A673 (cell line): Measurements from ENCODE around the gene ARV1. TPM values are rescaled to one million over a fixed set of nuclear protein-coding genes. Genes with fewer than 3 reads are reported as not detected.

ENCODE experiments used
- BruUV-seq: library from RNA; stranded (reverse); fragments of 400-500 nt; replicated peaks from 2 replicates; lab custom pipeline; 2021; lab: Mats Ljungman, UMichigan
- CTCF ChIA-PET: fragments of 300-600 bp; sonication (Branson Sonifier 250); formaldehyde crosslinking; loops from one replicate; lab custom pipeline; 2022; ENCODE audit warnings: antibody characterized with exemption; lab: Charles Lee
- POLR2A ChIA-PET: fragments of 300-600 bp; sonication (Branson Sonifier 250); formaldehyde crosslinking; loops from one replicate; lab custom pipeline; 2022; ENCODE audit warnings: antibody characterized with exemption; ENCODE audit not compliant: low non-redundant PET; lab: Charles Lee
- DNase-seq: peaks from one replicate; pipeline ENCODE4 v3.0.0-alpha.2; 2015; ENCODE audit warnings: low spot score
- H3K27ac ChIP-seq: fragments of 200-600 bp; sonication (generic); 2 replicates; pipeline ENCODE4 v1.5.1; 2016; ENCODE audit warnings: mixed run types, low read depth, mild to moderate bottlenecking, mixed read lengths, antibody characterized with exemption, low read length; ENCODE audit not compliant: poor library complexity, severe bottlenecking
- H3K27me3 ChIP-seq: fragments of 200-600 bp; sonication (generic); replicated peaks from 2 replicates; pipeline ENCODE4 v1.6.1; 2017; ENCODE audit warnings: mixed run types, low read depth, mild to moderate bottlenecking, mixed read lengths, antibody characterized with exemption, low read length; ENCODE audit not compliant: insufficient read depth, poor library complexity
- H3K36me3 ChIP-seq: fragments of 200-600 bp; sonication (generic); 2 replicates; pipeline ENCODE4 v1.6.1; 2016; ENCODE audit warnings: mixed run types, mild to moderate bottlenecking, mixed read lengths, antibody characterized with exemption, low read length; ENCODE audit not compliant: insufficient read depth, poor library complexity, severe bottlenecking
- H3K4me1 ChIP-seq: fragments of 200-600 bp; sonication (generic); 2 replicates; pipeline ENCODE4 v1.6.1; 2017; ENCODE audit warnings: mixed run types, mild to moderate bottlenecking, mixed read lengths, antibody characterized with exemption, low read length; ENCODE audit not compliant: insufficient read depth, poor library complexity, severe bottlenecking
- H3K4me3 ChIP-seq: fragments of 200-600 bp; sonication (generic); 2 replicates; pipeline ENCODE4 v1.5.1; 2016; ENCODE audit warnings: low read depth, mixed run types, mild to moderate bottlenecking, mixed read lengths, low read length; ENCODE audit not compliant: poor library complexity, severe bottlenecking
- H3K9me3 ChIP-seq: fragments of 200-600 bp; sonication (generic); 2 replicates; pipeline ENCODE4 v1.6.1; 2016; ENCODE audit warnings: mixed run types, low read depth, mild to moderate bottlenecking, mixed read lengths, antibody characterized with exemption, low read length; ENCODE audit not compliant: poor library complexity, severe bottlenecking
- EZH2 ChIP-seq: fragments of 200-600 bp; sonication (generic); IDR thresholded peaks from 2 replicates; pipeline ENCODE4 v1.6.1; 2017; ENCODE audit warnings: borderline replicate concordance, low read depth, mild to moderate bottlenecking, mixed read lengths, antibody characterized with exemption, low read length; ENCODE audit not compliant: poor library complexity, severe bottlenecking
- intact Hi-C: fragments of 100-400 bp; cut with micrococcal nuclease; formaldehyde crosslinking; loops from one replicate; pipeline ENCODE4 v1.10.0; 2022; ENCODE audit not compliant: unreplicated experiment
- total RNA-seq: library from RNA; stranded (reverse); gene quantifications from 2 replicates; pipeline ENCODE4 v1.2.3, GENCODE V29; 2021
- TF ChIP-seq, protein P1 (sequence below): fragments of 300-800, 200-600 bp; sonication (generic); conservative IDR thresholded peaks from 2 replicates; pipeline ENCODE4 v1.5.1; 2017; ENCODE audit warnings: low read depth, mild to moderate bottlenecking, antibody characterized with exemption, low read length, moderate library complexity, mixed read lengths

ARV1 gene
- total RNA-seq, 1 experiment from 2014 or later: 27.3 TPM

DNA sequence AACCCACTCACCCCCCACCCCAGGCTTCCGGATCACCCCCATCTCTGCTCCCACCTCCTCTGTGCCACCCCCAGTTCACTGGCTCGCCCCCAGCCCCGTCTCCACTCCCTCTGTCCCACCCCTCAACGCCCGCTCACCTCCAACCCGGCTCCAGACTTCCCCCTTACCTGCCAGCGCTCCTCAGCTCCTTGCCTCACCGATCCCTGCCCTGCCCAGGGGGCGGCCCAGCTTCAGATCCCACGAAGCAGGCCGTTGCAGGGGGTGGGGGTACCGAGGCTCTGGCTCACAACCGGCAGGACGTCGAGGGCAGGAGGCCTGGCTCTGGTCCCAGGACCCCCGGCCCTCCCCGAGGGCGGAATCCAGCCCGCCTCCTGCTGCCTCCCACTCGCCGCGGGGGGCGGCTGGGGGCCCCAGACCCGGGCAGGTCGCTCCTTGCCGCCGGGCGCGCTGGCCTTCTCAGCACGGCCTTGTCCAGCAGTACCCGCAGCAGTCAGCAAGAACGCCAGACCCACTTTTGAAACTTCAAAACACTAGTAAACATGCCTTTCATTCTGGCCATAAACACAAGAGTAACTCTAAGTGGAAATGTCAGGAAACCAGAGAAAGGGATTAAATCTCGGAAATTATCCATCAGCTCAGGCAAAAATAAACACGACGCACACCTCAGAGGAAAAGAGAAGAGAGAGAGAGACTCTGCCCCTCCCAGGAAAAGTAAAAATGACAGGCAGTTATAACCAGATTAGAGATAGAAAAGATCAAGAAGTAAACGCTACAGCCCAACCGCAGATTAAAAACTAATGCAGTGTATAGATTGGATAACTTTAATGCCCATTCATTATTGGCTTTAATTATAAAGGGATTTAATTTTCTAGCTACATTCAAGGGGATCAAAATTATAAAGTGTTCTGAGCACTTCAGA is 62.2 kb downstream of the ARV1 start:
- H3K27ac ChIP-seq: no peak overlapping the region
- peaks cover 11% of the 10 kb centered on the region for H3K4me1 ChIP-seq
- peaks cover 18% of the 10 kb centered on the region for H3K27me3 ChIP-seq
- H3K4me3 ChIP-seq: peak overlapping the region; percentile 83
- TF ChIP-seq, protein P1, sequence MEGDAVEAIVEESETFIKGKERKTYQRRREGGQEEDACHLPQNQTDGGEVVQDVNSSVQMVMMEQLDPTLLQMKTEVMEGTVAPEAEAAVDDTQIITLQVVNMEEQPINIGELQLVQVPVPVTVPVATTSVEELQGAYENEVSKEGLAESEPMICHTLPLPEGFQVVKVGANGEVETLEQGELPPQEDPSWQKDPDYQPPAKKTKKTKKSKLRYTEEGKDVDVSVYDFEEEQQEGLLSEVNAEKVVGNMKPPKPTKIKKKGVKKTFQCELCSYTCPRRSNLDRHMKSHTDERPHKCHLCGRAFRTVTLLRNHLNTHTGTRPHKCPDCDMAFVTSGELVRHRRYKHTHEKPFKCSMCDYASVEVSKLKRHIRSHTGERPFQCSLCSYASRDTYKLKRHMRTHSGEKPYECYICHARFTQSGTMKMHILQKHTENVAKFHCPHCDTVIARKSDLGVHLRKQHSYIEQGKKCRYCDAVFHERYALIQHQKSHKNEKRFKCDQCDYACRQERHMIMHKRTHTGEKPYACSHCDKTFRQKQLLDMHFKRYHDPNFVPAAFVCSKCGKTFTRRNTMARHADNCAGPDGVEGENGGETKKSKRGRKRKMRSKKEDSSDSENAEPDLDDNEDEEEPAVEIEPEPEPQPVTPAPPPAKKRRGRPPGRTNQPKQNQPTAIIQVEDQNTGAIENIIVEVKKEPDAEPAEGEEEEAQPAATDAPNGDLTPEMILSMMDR: no peak
- no peak for TF ChIP-seq EZH2
- peak; percentile 28 for DNase-seq
- POLR2A ChIA-PET: no interaction called here
- peaks cover 9% of the 10 kb centered on the region for H3K9me3 ChIP-seq
- no peaks in the 10 kb centered on the region for H3K36me3 ChIP-seq
- no TSS peak for BruUV-seq
- intact Hi-C loops: no loop called here
- CTCF ChIA-PET: interaction anchor here (1.0 kb wide), 1 partner anchor 170 kb away, joined by 3 read pairs; no protein-coding TSS in a partner anchor

DNA sequence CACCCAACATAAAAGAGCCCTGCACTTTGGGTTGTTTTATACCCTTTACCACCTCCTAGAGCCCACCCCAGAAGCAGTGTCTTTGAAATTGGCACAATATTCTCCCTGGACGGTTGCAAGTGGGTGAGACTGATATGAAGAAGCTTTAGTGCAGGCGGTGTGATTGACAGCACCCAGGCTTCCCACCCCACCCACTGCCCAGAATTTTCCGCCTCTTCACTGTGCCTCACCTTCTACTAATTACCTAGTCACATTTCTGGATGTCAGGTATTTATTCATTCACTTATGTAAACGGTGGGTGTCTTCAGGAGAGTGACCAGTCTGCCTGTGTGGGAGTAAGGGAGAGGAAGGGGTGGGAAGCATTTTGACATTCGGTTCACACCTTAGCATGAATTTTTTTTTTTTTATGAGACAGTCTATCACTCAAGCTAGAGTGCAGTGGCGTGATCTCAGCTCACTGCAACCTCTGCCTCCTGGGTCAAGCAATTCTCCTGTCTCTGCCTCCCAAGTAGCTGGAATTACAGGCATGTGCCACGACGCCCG is 62.9 kb downstream of the ARV1 start:
- H3K36me3 ChIP-seq: no peaks in the 10 kb centered on the region
- no peak overlapping the region for H3K27ac ChIP-seq
- DNase-seq: no peak
- TF ChIP-seq, protein P1: no peak
- no peak for TF ChIP-seq EZH2
- H3K4me3 ChIP-seq: no peak overlapping the region
- intact Hi-C loops: no loop called here
- H3K9me3 ChIP-seq: peaks cover 9% of the 10 kb centered on the region
- H3K4me1 ChIP-seq: peaks cover 11% of the 10 kb centered on the region
- ChIA-PET CTCF (no interaction called here), POLR2A (no interaction called here)
- BruUV-seq: no TSS peak
- peaks cover 24% of the 10 kb centered on the region for H3K27me3 ChIP-seq

DNA sequence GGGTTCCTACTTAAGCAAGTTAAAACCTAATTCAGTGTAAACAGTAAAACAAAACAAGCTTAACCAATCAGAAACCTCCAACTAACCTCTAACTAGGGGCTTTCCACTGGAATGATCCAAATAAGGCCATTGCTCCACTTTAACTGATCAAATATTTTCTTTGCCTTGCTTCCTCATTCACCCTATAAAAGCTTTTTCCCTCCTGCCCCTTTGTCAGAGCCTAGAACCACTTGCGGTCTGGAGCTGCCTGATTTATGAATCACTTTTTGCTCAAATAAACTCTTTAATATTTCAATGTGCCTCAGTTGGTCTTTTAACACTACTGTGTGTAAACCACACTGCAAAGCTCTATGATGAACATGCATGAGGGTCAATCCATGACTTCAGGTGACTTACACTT is 65.7 kb downstream of the ARV1 start:
- CTCF ChIA-PET: no interaction called here
- intact Hi-C loops: no loop called here
- no peak overlapping the region for H3K27ac ChIP-seq
- H3K36me3 ChIP-seq: no peaks in the 10 kb centered on the region
- TF ChIP-seq, protein P1: no peak
- TF ChIP-seq EZH2: no peak
- DNase-seq: no peak
- H3K4me3 ChIP-seq: no peak overlapping the region
- H3K27me3 ChIP-seq: peaks cover 35% of the 10 kb centered on the region
- BruUV-seq: no TSS peak
- POLR2A ChIA-PET: no interaction called here
- peaks cover 11% of the 10 kb centered on the region for H3K4me1 ChIP-seq
- H3K9me3 ChIP-seq: peaks cover 9% of the 10 kb centered on the region
